ENCODE results near the gene PPIP5K2. TPM values are rescaled to one million over a fixed set of nuclear protein-coding genes. Genes with fewer than 3 reads are reported as not detected.

The PPIP5K2 gene
- total RNA-seq, 4 donors from 2014 or later = 23.9 to 64.6 (median 44.4) TPM

DNA sequence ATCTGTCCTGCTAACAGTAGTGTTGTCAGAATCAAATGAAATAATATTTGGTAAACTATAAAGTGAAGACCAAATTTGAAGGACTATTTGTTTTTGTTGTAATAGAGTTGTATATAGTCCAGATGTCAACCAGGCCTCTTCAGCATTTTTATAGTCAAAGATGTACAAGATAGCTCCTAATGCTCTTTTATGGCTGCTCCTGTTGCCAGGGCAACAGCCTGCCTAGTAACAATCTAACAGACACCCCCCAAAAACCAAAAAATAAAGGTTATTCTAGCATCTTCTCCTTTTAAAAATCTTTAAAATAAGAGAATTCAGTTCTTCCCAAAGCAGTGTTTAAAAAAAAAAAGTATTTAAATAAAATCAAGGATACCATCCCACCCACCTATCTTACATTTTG, 89.0 kb downstream of the PPIP5K2 start:
- Histone ChIP-seq H3K36me3 (peaks cover 0 to 4% (median 1%) of the 10 kb centered on the region in 4 donors), H3K9me3 (no peaks in the 10 kb centered on the region), H3K4me1 (peaks cover 0 to 5% (median 0%) of the 10 kb centered on the region in 4 donors), H3K4me3 (no peak overlapping the region), H3K27ac (no peak overlapping the region), H3K27me3 (no peaks in the 10 kb centered on the region)
- DNase-seq = no peak
- in situ Hi-C loops (cut with MboI; ENCODE audit: low pct_ligation_motif_present in 1 of 4, low pct_unique_long_range_greater_than_20kb in 1 of 4, low sequenced_read_pairs in 3 of 4) (no loop called here), intact Hi-C loops (cut with DNase I; ENCODE audit: low total_unique reads) (no loop called here)
- TF ChIP-seq EP300 (IDR thresholded peaks at IDR 0.05; ENCODE audit: low read depth) (no peak), POLR2AphosphoS5 (IDR thresholded peaks at IDR 0.05) (no peak), POLR2A (IDR thresholded peaks at IDR 0.05) (no peak)
- TF ChIP-seq, protein P1, sequence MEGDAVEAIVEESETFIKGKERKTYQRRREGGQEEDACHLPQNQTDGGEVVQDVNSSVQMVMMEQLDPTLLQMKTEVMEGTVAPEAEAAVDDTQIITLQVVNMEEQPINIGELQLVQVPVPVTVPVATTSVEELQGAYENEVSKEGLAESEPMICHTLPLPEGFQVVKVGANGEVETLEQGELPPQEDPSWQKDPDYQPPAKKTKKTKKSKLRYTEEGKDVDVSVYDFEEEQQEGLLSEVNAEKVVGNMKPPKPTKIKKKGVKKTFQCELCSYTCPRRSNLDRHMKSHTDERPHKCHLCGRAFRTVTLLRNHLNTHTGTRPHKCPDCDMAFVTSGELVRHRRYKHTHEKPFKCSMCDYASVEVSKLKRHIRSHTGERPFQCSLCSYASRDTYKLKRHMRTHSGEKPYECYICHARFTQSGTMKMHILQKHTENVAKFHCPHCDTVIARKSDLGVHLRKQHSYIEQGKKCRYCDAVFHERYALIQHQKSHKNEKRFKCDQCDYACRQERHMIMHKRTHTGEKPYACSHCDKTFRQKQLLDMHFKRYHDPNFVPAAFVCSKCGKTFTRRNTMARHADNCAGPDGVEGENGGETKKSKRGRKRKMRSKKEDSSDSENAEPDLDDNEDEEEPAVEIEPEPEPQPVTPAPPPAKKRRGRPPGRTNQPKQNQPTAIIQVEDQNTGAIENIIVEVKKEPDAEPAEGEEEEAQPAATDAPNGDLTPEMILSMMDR (IDR thresholded peaks at IDR 0.05) = no peak

- Histone ChIP-seq H3K4me1 (peaks cover 0 to 5% (median 0%) of the 10 kb centered on the region in 4 donors), H3K4me3 (no peak overlapping the region), H3K27ac (no peak overlapping the region), H3K36me3 (no peaks in the 10 kb centered on the region), H3K27me3 (no peaks in the 10 kb centered on the region), H3K9me3 (no peaks in the 10 kb centered on the region)
- intact Hi-C loops (cut with DNase I; ENCODE audit: low total_unique reads) = no loop called here
- TF ChIP-seq, protein P1 (IDR thresholded peaks at IDR 0.05) = no peak
- TF ChIP-seq EP300 (IDR thresholded peaks at IDR 0.05; ENCODE audit: low read depth) (no peak), POLR2A (IDR thresholded peaks at IDR 0.05) (no peak), POLR2AphosphoS5 (IDR thresholded peaks at IDR 0.05) (no peak)
- 95 to 100% methylated on average over 2 of the region's 2 CpGs for WGBS, 2 donors (ENCODE audit: low coverage in 1 of 2)
- in situ Hi-C loops (cut with MboI; ENCODE audit: low pct_ligation_motif_present in 1 of 4, low pct_unique_long_range_greater_than_20kb in 1 of 4, low sequenced_read_pairs in 3 of 4) = no loop called here
- no peak for DNase-seq
Observed at GRCh38 chr5:103210952-103211351, 90.9 kb downstream of the PPIP5K2 start.

DNA sequence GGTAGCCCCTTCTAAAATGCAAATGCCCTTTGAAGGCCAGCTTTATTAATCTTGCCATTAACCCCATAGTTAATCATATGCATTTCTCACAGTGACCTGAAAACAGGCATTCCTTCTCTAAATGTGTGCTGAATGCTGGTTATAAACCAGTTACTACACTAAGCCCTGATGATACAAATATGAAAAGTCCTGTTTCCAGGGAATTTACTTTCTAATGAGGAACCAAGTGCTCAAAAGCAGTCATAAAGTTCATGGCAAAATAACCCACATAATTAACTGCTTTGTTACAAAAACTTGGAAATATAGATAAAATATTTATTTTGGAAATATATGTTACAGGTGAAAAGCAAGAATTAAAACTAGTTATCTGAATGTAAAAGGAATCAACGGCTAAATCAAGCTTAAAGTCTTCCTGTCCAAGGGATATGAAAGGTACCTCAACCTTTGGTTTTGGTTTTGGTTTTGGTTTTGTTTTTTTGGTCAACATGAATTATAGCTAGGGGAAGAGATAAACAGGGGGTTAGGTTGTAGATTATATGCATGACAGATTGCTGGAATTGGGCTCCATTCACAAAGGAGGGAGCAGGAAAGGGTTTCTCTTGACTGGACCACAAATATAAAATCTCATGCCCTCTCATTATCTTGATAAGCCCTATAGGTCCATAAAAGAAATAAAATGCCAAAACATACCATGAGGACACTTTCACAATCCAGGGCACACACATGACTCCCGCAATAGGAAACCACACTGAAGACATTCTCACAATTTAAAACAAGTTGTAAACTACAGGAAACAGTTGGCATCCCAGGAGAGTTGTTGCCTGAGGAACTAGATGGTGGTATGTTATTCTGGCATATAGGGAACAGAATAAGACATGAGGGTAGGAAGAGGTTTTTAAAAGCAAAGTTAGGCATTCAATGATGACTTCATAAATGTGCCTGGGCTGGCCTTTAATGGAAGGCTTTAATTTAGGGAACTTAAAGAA, 91.8 kb downstream of the PPIP5K2 start:
- no peaks in the 10 kb centered on the region for H3K27me3 ChIP-seq
- no peaks in the 10 kb centered on the region for H3K9me3 ChIP-seq
- WGBS, 2 donors (ENCODE audit: low coverage in 1 of 2) = 67 to 78% methylated on average over 2 of the region's 2 CpGs
- no peaks in the 10 kb centered on the region for H3K36me3 ChIP-seq
- DNase-seq = no peak
- peaks cover 0 to 5% (median 0%) of the 10 kb centered on the region in 4 donors for H3K4me1 ChIP-seq
- H3K27ac ChIP-seq = no peak overlapping the region
- in situ Hi-C loops (cut with MboI; ENCODE audit: low pct_ligation_motif_present in 1 of 4, low pct_unique_long_range_greater_than_20kb in 1 of 4, low sequenced_read_pairs in 3 of 4) = no loop called here
- TF ChIP-seq EP300 (IDR thresholded peaks at IDR 0.05; ENCODE audit: low read depth) (no peak), POLR2A (IDR thresholded peaks at IDR 0.05) (no peak), POLR2AphosphoS5 (IDR thresholded peaks at IDR 0.05) (no peak)
- TF ChIP-seq, protein P1 (IDR thresholded peaks at IDR 0.05) = no peak
- H3K4me3 ChIP-seq = no peak overlapping the region
- intact Hi-C loops (cut with DNase I; ENCODE audit: low total_unique reads) = no loop called here

DNA sequence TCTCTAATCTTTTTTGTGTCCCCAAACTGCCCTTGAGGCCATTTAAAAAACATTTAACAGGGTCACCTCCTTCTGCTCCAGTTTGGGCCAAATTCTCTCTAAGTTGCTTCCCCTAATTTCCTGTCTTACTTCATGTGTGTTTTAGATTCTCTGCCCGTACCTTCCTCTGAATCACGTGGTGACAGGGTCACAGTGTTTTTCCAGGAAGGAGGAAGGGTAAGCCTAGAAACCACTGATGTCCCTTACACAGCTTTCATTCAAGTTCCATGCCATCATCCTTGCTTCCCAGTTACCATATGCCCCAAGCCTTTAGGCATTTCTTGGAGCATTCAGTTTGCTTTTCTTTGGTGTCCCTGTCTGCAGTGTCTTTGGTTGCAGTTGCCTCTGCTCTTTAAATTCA, 96.0 kb downstream of the PPIP5K2 start:
- intact Hi-C loops (cut with DNase I; ENCODE audit: low total_unique reads) = no loop called here
- Histone ChIP-seq H3K4me3 (no peak overlapping the region), H3K27me3 (no peaks in the 10 kb centered on the region), H3K4me1 (peaks cover 0 to 5% (median 0%) of the 10 kb centered on the region in 4 donors), H3K36me3 (no peaks in the 10 kb centered on the region), H3K27ac (no peak overlapping the region), H3K9me3 (no peaks in the 10 kb centered on the region)
- in situ Hi-C loops (cut with MboI; ENCODE audit: low pct_ligation_motif_present in 1 of 4, low pct_unique_long_range_greater_than_20kb in 1 of 4, low sequenced_read_pairs in 3 of 4) = no loop called here
- DNase-seq = no peak
- TF ChIP-seq POLR2AphosphoS5 (IDR thresholded peaks at IDR 0.05) (no peak), POLR2A (IDR thresholded peaks at IDR 0.05) (no peak), EP300 (IDR thresholded peaks at IDR 0.05; ENCODE audit: low read depth) (no peak)
- TF ChIP-seq, protein P1 (IDR thresholded peaks at IDR 0.05) = no peak
- 49% methylated on average over 2 of the region's 2 CpGs; no CpG with 5 or more reads in 1 of the 2 donors for WGBS, 2 donors (ENCODE audit: low coverage in 1 of 2)

Data from transverse colon (tissue), 4 donors.